Thyroid gland (tissue), 4 donors: Measurements from ENCODE around the gene ZSWIM6. TPM values are rescaled to one million over a fixed set of nuclear protein-coding genes. Genes with fewer than 3 reads are reported as not detected.

Experiments
- DNase-seq, 2 donors: peaks; one replicate each; pipeline ENCODE4 v3.0.0-alpha.2; 2019
- H3K27ac ChIP-seq, 3 donors: fragments of 200-600 bp; sonication (generic); 1 replicate in 2 of 3; 2 replicates in 1 of 3; pipeline ENCODE4 v1.5.1; 2016 to 2019; ENCODE audit warnings: mild to moderate bottlenecking in 1 of 3, moderate library complexity in 1 of 3
- H3K27me3 ChIP-seq: fragments of 200-600 bp; sonication (generic); one replicate; pipeline ENCODE4 v1.5.1; 2019
- H3K36me3 ChIP-seq, 2 donors: fragments of 200-600 bp; sonication (generic); one replicate each; pipeline ENCODE4 v1.5.1; 2016 to 2019
- H3K4me1 ChIP-seq, 2 donors: fragments of 200-600 bp; sonication (generic); one replicate each; pipeline ENCODE4 v1.5.1; 2017 to 2019
- H3K4me3 ChIP-seq, 3 donors: fragments of 200-600 bp; sonication (generic); replicated peaks in 1 of 3; 1 replicate in 2 of 3; 2 replicates in 1 of 3; pipeline ENCODE4 v1.5.1; 2016; ENCODE audit warnings: mild to moderate bottlenecking in 1 of 3
- H3K9me3 ChIP-seq: fragments of 200-600 bp; sonication (generic); one replicate; pipeline ENCODE4 v1.5.1; 2017
- POLR2A ChIP-seq, 2 donors: fragments of 450-650 bp; IDR thresholded peaks; one replicate each; pipeline ENCODE4 v1.6.1; 2017; ENCODE audit warnings: antibody characterized with exemption in 2 of 2, mild to moderate bottlenecking in 2 of 2, moderate library complexity in 1 of 2
- WGBS, 2 donors: methylation state at CpG; one replicate each; pipeline ENCODE4 v1.1.5; 2017; 5-methylcytosine and 5-hydroxymethylcytosine counted together
- intact Hi-C: fragments of 100-400 bp; cut with DNase I; formaldehyde crosslinking; loops from one replicate; pipeline ENCODE4 v1.15.1; 2023
- total RNA-seq, 4 donors: library from RNA; depleted of rRNA; stranded (reverse); fragments of >200 nt; gene quantifications; one replicate each; pipeline ENCODE4 v1.2.3, GENCODE V29; 2016
- TF ChIP-seq, protein P1 (sequence below), 6 experiments: fragments of 200-600 bp in 3 of 6; fragments of 450-650 bp in 3 of 6; sonication (generic) in 3 of 6; IDR thresholded peaks; one replicate each; pipeline ENCODE4 v1.5.1; 2016 to 2019; ENCODE audit warnings: antibody characterized with exemption in 6 of 6, mild to moderate bottlenecking in 2 of 6, inconsistent platforms in 1 of 6, moderate library complexity in 1 of 6

The ZSWIM6 gene
- total RNA-seq, 4 donors from 2014 or later: 11.8 to 20.1 (median 14.5) TPM

DNA sequence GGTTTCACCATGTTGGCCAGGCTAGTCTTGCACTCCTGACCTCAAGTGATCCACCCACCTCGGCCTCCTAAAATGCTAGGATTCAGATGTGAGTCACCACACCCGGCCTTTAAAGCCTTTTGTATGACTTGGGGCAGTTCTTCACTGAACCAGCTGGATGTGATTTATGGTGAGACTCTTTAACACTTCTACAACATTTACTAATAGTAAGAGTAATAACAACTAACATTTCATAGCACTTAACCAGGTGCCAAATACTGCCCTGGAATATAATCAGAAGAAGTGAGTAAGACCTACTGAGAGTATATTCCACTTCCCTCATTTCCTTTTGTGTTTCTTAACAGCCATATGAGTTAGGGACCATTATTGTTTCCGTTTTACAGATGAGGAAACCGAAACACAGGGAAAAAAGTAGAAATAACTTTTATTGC, 10.0 kb downstream of the ZSWIM6 start:
- peaks cover 28 to 29% of the 10 kb centered on the region in 2 donors for H3K4me1 ChIP-seq

GRCh38 chr5:61344187-61344944, 12.3 kb downstream of the ZSWIM6 start:
- Histone ChIP-seq H3K27me3 (no peaks in the 10 kb centered on the region), H3K9me3 (no peaks in the 10 kb centered on the region), H3K4me3 (no peak overlapping the region), H3K4me1 (peaks cover 24 to 28% of the 10 kb centered on the region in 2 donors), H3K36me3 (no peaks in the 10 kb centered on the region), H3K27ac (no peak overlapping the region)
- DNase-seq: peak; percentile 41 to 47
- WGBS, 2 donors: 66 to 77% methylated on average over 6 of the region's 6 CpGs
- intact Hi-C loops: no loop called here
- no peak for TF ChIP-seq POLR2A (IDR thresholded peaks at IDR 0.05)
- TF ChIP-seq, protein P1, sequence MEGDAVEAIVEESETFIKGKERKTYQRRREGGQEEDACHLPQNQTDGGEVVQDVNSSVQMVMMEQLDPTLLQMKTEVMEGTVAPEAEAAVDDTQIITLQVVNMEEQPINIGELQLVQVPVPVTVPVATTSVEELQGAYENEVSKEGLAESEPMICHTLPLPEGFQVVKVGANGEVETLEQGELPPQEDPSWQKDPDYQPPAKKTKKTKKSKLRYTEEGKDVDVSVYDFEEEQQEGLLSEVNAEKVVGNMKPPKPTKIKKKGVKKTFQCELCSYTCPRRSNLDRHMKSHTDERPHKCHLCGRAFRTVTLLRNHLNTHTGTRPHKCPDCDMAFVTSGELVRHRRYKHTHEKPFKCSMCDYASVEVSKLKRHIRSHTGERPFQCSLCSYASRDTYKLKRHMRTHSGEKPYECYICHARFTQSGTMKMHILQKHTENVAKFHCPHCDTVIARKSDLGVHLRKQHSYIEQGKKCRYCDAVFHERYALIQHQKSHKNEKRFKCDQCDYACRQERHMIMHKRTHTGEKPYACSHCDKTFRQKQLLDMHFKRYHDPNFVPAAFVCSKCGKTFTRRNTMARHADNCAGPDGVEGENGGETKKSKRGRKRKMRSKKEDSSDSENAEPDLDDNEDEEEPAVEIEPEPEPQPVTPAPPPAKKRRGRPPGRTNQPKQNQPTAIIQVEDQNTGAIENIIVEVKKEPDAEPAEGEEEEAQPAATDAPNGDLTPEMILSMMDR (IDR thresholded peaks at IDR 0.05): no peak

More for the DNA sequence above, 10.0 kb downstream of the ZSWIM6 start:
- DNase-seq: no peak
- Histone ChIP-seq H3K27me3 (no peaks in the 10 kb centered on the region), H3K9me3 (no peaks in the 10 kb centered on the region), H3K27ac (no peak overlapping the region), H3K4me3 (no peak overlapping the region), H3K36me3 (no peaks in the 10 kb centered on the region)
- TF ChIP-seq POLR2A (IDR thresholded peaks at IDR 0.05): no peak
- TF ChIP-seq, protein P1 (IDR thresholded peaks at IDR 0.05): no peak
- WGBS, 2 donors: 87% methylated on average over 4 of the region's 4 CpGs
- intact Hi-C loops: no loop called here

DNA sequence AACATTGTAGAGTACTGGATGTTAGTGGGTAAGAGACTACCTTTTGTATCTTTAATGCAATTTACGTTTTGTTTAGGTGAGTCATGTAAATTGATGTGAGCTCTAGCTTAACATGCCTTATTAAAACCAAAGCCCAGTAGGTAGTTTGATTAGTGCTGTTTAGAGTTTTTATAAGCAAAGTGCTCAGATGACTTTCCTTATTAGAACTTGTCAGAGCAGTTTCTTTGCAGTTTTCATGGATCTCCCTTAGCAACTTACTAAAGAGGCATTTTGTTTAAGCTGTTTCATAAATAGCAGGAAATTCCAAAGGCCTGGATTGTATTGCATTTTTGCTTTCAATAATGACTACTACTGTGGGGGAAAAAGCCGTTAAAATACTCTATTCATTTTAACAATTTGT, 14.5 kb downstream of the ZSWIM6 start:
- TF ChIP-seq, protein P1 (IDR thresholded peaks at IDR 0.05): no peak
- TF ChIP-seq POLR2A (IDR thresholded peaks at IDR 0.05): no peak
- intact Hi-C loops: no loop called here
- Histone ChIP-seq H3K27ac (no peak overlapping the region), H3K9me3 (no peaks in the 10 kb centered on the region), H3K4me1 (peaks cover 27 to 30% of the 10 kb centered on the region in 2 donors), H3K36me3 (no peaks in the 10 kb centered on the region), H3K4me3 (no peak overlapping the region), H3K27me3 (no peaks in the 10 kb centered on the region)
- DNase-seq: no peak
- 53 to 64% methylated on average over 2 of the region's 2 CpGs for WGBS, 2 donors

- Histone ChIP-seq H3K9me3 (no peaks in the 10 kb centered on the region), H3K36me3 (no peaks in the 10 kb centered on the region), H3K27ac (no peak overlapping the region), H3K4me3 (no peak overlapping the region), H3K27me3 (no peaks in the 10 kb centered on the region), H3K4me1 (peaks cover 32 to 36% of the 10 kb centered on the region in 2 donors)
- intact Hi-C loops: no loop called here
- 90 to 94% methylated on average over 3 of the region's 3 CpGs for WGBS, 2 donors
- no peak for DNase-seq
- no peak for TF ChIP-seq POLR2A (IDR thresholded peaks at IDR 0.05)
- TF ChIP-seq, protein P1 (IDR thresholded peaks at IDR 0.05): no peak
These were observed 15.0 kb downstream of the ZSWIM6 start for GRCh38 chr5:61347080-61347479.

- WGBS, 2 donors: 67 to 77% methylated on average over 2 of the region's 2 CpGs
- no peak for DNase-seq
- no peak overlapping the region for H3K27ac ChIP-seq
- intact Hi-C loops: no loop called here
- TF ChIP-seq, protein P1 (IDR thresholded peaks at IDR 0.05): no peak
- no peak for TF ChIP-seq POLR2A (IDR thresholded peaks at IDR 0.05)
- no peaks in the 10 kb centered on the region for H3K36me3 ChIP-seq
- peaks cover 38 to 39% of the 10 kb centered on the region in 2 donors for H3K4me1 ChIP-seq
- no peaks in the 10 kb centered on the region for H3K27me3 ChIP-seq
- no peaks in the 10 kb centered on the region for H3K9me3 ChIP-seq
- H3K4me3 ChIP-seq: no peak overlapping the region
These were observed 16.4 kb downstream of the ZSWIM6 start for GRCh38 chr5:61348447-61348846.
